Measurements from ENCODE around the gene LMO1.

The LMO1 gene

DNA sequence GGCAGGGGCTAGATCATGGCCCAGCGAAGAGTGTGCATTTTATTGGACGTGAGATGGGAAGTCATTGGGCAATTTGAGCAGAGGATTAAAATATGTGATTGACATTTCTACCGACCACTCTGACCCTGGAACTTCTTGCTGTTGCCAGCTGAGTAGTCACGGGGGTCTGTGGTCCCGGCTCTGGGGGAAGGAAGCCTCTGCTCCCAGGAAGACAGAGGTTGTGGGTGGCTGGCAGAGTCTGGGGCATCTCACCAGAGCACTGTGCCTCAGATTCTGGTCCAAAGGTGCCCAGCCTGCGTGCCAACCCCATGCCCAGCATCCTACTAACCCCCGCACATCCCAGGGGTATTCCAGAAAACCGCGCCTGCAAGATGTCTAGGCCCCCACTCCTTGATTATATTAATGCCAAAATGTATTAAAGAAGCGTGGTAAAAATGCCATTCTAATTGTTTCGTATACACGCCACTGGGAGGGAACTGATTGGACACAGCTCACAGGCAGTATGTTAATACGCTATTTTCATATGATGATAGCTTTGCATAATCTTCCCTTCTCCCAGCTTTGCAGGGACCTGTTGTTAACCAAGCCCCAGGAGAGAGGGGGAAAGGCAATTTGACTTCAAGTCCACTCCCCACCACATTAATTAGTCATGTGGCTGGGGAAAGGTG lies 25.3 kb upstream of the LMO1 start:
- in situ Hi-C loops (cut with HindIII; ENCODE audit: low sequenced_read_pairs) = no loop called here

DNA sequence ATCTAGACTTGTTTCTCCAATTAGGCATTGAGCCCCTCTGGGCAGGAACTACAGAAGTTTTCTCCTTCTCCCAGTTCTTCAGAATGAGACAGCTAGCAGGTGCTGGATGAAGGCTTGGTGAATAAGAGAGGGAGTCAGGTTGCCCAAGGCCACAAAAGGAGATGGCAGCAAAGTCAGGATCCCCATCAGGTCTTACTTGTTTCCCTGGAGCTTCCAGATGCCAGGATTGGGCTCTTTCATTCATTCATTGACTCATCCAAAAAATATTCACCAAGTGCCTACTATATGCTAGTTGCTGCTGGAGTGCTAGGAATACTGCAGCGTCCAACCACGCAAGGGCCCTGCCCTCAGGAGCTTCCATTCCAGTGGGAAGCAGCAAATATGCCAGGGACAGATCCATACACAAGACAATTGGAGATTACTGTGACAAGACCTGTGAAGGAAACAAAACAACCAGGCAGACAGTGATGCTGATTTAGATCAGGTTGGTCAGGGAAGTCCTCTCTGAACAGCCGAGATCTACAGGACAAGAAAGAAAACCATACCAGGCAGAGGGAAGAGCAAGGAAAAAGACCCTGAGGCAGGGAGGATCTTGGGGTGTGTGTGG lies 24.6 kb upstream of the LMO1 start:
- in situ Hi-C loops (cut with HindIII; ENCODE audit: low sequenced_read_pairs) = no loop called here

DNA sequence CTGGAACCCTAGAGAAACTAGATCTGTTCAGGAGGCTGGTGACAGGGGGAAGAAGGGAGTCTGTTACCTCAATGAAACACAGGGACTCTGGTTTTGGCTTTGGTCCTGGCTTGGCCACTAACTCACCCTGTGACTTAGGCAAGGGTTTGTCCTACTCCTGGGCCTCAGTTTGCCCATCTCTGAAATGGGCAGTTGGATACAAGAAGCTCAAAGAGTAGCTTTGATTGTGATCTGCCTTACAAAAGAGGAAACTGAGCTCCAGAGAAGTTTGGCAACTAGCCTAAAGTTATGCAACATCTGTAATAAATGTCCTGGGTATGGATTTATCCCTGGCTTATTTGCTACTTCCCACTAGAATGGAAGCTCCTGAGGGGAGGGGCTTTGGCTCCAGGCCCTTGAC lies 24.0 kb upstream of the LMO1 start:
- in situ Hi-C loops (cut with HindIII; ENCODE audit: low sequenced_read_pairs) = no loop called here

DNA sequence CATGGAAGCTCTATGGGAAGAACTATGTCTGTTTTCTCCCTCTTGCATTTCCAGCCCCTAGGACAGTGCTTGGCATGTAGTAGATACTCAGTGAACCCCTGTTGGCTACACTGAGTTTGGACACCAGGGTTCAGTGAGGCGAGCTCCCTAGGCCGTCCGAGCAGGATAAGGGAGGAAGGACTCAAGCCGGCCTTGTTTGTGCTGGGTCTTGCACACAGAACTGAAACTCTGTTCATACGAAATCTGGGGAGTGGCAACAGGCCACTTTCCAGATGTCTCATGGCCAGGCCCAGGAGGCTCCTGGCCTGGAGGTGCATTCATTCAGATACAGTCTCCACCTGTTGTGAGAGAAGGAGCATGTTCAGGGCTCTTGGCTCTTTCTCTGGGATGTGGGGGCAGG lies 23.6 kb upstream of the LMO1 start:
- in situ Hi-C loops (cut with HindIII; ENCODE audit: low sequenced_read_pairs) = no loop called here

DNA sequence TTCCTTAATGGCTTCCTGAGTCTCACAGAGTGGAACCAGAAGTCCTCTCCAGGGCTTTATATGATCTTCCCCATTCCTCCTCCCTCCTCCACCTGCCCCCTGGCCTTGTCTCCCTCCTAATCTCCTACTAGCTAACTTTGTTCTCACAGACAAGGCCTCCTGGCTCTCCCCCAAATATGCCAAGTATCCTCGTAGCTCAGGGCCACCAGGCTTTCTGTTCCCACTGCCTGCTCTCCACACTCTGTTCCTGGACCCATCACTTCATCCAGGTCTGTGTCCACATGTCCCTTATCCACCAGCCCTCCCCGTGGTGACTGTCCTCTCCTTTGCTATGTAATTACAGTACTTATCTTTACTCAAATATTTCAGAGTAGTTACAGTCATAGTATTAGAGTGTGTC lies 23.2 kb upstream of the LMO1 start:
- in situ Hi-C loops (cut with HindIII; ENCODE audit: low sequenced_read_pairs) = no loop called here

DNA sequence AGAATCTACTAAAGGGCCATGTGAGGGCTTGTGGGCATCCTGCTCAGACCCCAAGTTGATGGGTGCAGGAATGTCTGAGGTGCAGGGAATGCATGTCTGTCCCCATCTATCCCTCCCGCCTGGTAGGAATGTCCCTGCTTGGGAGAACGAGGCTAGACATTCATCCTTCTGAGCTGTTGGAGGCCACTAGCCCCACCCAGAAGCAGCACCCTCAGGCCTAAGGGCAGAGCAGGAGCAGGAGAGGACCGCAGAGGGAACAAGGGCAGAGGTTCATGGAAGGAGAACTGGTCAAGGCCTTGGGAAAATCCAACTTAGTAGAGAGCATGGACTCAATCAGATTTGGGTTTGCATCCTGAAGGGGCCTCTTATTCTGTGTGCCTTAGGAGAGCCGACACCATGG lies 22.1 kb upstream of the LMO1 start:
- in situ Hi-C loops (cut with HindIII; ENCODE audit: low sequenced_read_pairs) = no loop called here

DNA sequence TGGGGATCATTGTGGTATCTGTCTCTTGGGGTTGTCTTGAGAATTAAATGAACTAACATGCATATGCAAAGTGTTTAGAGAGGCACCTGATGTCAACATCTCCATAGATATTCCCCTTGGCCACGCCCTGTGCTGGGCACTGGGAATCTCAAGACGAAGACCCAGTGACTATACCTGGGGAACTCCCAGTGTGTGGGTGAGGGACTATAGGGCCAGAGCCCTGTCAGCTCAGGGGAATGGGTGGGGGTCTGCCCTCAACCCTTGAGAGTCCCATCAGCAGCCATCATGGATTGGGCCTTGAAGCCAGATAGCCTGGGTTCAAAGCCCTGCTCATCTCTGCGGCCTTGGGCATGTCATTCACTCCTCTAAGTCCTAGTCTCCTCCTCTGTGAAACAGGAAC lies 21.6 kb upstream of the LMO1 start:
- in situ Hi-C loops (cut with HindIII; ENCODE audit: low sequenced_read_pairs) = no loop called here

DNA sequence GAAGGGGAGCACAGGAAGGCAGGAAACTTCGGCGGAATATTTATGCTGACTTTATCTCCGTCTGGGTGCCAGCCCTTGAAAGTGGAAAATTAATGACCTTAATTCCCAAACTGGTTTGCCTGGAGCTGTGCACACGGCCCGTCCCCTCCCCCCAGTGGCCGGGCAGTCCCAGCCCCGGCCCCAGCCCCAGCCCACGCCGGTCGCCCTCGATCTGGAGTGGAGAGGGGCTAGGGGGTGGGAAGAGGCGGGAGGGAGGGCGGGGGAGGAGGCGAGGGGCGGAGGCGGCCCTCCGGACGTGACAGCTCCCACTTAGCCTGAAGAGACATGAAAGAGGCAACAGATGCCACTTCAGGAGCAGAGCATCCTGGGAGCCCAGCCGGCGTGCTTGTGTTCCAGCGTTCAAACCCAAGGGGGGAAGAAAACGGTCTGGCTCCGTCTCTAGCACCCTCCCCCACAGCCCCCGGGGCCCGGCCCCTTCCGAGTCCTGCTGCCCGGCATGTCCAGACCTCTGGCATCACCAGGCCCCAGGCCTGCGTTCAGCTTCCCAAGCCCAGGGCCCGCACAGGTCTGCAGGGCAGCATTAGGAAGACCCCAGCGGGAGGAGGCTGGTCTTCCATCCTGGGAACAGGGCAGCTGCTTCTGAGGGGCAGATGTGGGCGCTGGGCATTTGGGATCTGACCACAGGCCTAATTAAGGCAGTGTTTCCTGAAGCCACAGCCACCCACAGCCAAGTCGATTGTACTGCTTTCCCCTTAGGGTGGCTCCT lies 20.0 kb upstream of the LMO1 start:
- in situ Hi-C loops (cut with HindIII; ENCODE audit: low sequenced_read_pairs) = no loop called here

DNA sequence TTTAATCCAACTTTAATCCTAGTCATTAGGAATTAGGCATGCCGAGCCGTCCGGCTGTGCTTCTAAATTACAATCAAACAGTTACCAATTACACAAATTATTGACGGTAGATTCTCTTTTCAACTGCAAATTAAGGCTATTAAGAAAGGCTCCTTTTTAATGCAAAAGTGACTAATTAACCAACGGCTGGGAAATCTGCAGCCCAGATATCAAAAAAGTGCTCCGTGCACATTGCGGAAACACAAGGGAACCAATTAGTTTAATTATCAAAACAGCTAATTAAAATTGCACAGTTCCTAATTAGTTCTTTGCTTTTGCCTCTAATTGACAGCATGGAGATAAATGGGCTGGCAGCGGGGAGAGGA lies 19.4 kb upstream of the LMO1 start:
- in situ Hi-C loops (cut with HindIII; ENCODE audit: low sequenced_read_pairs) = no loop called here

DNA sequence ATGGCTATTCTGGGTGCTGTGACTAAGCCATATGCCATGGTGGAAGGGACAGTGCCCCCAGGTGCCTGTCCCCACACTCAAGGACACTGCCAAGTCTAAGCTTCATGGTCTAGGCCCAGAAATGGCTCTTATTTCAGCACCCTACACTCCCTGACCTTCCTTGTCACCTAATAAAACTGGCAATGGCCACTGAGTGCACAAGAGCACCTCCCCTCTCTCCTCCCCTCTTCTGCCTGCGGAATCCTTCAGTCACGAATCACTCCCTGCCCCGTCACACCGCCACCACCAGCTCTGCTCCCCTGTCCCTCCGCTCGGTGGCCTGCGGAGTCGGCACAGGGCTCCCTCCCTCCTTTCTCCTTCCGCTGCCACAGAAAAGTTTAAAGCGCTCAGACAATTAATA lies 19.0 kb upstream of the LMO1 start:
- in situ Hi-C loops (cut with HindIII; ENCODE audit: low sequenced_read_pairs) = no loop called here

DNA sequence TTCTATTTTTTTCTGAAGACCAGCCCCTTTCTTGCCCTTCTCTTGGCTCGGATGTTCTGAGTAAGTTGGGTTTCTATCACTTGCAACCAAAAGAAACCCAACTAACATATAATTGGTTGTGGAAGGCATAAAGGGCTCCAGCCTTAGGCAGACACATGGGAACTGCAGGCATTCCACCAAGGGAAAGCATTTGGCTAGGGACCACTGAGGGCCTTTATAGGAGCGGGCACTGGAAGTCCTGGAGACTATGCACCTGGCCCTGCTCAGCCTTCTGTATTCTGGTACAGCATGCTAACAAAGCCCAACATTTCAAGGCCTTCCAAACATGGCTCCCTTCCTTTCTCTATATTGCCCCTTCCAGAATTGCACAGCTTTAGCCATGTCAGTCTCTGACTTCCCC lies 17.6 kb upstream of the LMO1 start:
- in situ Hi-C loops (cut with HindIII; ENCODE audit: low sequenced_read_pairs) = no loop called here

DNA sequence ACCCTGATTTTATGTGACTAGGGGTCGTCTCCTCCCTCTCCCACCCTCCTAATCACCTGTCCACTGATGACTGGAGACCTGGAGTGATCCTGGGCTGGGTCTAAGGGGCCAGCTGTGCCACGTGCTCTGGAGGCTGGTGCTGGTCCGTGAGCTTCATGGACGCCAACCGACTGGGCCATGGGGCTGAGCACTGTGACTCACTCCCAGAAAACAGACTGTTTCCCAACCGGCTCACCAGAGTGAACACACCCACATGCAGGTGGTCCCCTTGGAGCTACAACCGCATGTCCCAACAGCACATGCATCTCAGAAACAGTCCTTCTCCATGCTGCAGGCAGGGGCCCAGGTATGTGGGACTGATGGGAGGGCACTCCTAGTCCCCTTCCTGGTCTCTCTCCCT lies 14.0 kb upstream of the LMO1 start:
- in situ Hi-C loops (cut with HindIII; ENCODE audit: low sequenced_read_pairs) = no loop called here

DNA sequence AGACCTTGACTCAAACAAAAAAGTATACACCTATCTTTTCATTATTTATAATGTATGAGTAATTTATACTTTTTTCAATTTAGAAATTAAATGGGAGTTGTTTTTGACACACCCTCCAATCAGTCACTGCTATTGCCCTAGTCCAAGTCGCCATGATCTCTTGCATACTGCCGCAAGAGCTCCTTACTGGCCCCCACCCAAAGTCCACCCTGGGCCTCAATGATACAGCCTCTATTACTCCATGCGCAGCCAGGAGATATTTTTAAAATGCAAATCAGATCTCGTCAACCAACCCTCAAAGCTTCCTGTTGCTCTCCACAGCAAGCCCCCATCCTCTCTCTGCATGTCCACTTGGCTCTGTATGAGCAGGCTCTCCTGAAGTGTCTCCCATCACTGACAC lies 12.8 kb upstream of the LMO1 start:
- in situ Hi-C loops (cut with HindIII; ENCODE audit: low sequenced_read_pairs) = no loop called here

DNA sequence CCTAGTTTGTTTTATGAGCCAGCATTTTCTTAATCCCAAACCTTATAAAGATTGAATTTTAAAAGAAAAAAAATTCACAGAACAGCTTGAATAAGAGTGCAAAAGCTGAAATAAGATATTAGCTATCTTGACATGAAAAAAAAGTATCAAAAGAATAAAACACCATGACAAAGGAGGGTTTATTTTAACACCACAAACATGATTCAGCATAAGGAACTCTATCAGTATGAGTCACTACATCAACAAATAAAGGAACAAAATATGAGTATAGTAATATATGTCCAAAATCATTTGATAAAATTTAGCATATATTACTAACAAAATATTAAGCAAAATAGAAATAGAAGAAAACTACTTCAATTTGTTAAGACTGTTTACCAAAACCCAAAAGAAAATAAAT lies 9.6 kb upstream of the LMO1 start:
- in situ Hi-C loops (cut with HindIII; ENCODE audit: low sequenced_read_pairs) = no loop called here

DNA sequence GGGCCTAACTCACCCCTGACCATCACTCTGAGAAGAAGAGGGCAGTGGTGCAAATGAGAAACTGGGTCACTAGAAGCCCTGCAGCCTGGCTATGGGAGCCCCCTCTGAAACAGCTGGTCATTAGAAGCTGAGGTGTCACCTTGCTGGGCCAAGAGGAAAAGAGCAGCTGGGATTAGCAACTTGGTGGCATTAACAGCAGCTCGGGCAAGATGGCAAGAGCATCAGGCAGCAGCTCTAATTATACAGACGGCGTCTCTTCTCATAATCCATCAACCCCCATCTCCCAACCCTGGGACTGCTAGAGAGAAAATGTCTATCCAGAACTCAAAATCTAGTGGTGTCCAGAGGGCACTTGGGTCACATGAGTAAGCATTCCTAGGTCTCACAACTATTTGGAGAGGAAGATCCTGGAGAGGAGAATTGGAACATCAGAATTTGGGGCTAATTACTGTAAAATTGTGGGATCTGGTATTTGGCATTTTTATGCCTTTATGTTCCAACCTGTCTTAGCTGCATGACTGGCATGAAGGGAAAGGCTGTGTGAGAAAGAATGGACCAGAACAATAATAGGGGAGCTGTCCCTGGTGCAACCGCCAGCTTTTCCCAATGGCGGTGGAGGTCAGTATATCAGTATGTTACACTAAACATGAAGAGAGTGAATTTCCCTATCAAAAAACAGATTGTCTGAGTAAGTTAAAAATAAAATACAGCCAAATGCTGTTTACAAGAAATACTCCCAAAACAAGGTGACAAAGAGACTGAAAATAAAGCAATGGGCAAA lies 7.6 kb upstream of the LMO1 start:
- in situ Hi-C loops (cut with HindIII; ENCODE audit: low sequenced_read_pairs) = no loop called here

DNA sequence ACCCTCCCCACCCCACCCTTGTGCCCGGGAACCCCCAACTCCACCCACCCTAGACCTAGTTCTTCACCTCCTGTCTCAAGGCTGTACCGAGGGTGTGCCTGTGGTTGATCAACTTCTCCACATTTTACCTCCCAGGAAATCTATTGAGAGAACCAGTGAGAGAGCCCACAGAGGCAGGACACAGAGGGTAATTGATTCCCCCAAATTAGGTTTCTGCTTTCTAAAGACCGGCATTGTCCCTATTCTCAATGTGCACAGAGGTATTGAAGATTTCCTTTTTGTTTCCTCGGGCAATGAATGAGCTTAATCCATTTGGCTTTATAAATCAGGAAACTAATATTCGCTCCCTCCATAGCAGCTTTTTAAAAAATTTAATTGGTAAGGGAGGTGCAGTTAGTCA lies 6.0 kb upstream of the LMO1 start:
- in situ Hi-C loops (cut with HindIII; ENCODE audit: low sequenced_read_pairs) = no loop called here

DNA sequence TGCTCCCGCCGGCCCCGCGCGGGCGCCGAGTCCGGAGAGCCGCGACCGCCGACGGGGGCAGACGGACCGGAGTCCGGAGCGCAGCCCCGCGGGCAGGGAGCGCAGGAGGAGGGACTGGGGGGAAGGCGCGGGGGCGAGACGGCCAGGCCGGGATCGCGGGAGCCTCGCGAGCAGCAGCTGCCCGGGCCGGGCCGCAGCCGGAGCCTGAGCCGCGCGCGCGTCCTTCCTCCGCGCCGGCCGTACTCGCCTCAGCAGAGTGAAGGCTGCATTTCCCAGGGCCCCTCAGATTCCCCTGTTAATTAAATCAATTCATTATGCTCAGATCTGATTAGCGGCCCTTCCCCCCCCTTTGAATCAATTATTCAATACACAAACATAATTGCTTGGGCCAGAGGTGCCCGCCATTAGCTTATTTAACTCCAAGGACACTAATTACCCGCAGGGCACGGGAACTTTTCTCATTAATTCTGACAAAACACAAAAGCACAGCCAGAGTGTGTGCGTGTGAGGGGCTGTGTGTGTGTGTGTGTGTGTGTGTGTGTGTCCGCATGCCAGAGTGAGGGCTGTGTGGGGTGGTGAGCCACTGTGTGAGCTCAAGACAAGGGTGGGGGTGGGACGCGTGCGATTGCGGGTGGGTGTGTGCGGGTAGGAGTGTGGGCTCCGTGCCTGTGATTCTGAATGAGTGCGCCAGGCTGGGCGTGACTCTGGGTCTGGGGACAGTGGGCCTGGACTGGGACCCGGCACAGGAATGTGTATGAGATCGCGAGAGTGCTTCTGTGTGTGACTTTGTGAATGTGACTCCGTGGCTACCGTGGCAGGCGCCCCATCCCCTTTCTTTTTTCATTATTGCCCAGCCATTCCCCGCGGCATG lies 5.1 kb upstream of the LMO1 start:
- in situ Hi-C loops (cut with HindIII; ENCODE audit: low sequenced_read_pairs) = no loop called here

DNA sequence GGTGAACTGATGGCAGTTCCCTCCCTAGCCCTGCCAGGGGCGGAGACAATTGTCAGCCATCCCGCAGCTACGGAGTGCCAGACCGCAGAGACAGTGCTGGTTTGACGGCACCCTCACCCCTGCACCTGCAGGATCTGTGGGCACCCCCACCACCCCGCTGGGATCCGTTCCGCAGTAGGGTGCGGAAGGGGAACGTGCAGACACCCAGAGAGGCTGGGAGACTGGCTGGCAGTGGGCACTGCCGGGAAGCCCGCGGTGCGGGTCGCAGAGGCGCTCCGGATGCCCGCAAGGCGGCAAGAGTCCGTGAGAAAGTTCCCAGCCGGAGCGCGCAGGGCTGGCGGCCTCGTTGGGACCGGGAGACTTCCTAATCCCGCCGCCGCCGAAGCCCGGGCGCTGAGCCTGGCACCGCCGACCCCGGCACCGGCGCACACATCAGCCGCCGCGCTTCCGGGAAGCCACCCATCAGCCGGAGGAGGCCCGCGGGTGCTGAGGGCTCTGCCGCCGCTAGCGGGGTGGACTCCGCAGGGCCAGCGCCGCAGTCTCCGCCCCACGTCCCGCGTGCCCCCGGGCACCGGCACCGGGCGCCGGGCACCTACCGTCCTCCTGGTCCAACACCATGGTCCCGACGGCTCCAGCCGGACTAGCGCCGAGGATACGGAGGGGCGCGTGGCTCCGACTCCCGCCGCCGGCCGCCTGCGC lies 4.3 kb upstream of the LMO1 start:
- in situ Hi-C loops (cut with HindIII; ENCODE audit: low sequenced_read_pairs) = no loop called here

DNA sequence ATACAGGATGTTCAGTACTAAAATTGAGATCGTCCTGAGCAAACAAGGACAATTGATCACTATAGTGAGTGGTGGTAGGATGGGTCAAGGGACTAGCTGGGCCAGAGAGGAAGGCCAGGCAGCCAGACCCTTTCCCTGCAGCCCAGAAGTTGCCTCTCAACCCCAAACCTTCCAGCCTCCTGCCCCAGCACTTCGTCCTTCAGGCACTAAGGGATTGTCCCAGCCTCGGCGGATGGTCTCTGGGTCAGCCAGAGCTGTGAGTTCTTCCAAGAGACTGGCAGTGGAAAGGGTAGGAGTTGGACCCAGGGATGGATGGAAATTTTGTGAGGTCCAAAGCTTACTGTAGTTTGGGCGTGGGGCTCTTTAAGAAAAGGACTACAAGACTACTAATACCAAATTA lies 3.6 kb upstream of the LMO1 start:
- in situ Hi-C loops (cut with HindIII; ENCODE audit: low sequenced_read_pairs) = no loop called here

All from DLD1 (cell line).